Activated naive CD4-positive, alpha-beta T cell treated with anti-CD3 and anti-CD28 coated beads, Interleukin-2, amount 50 U/mL, for 24 hours (primary cell): ENCODE measurements around the gene MYO5C.
"Not testable (repeated sequence)": the region's sequence is repeated elsewhere in the genome, so short reads cannot be mapped to it uniquely, and the experiment has no call there.

ENCODE experiments used
- H3K27ac Mint-ChIP-seq: one replicate; pipeline ENCODE4 v1.8.0; 2021; ENCODE audit warnings: mild to moderate bottlenecking, mixed read lengths
- H3K27me3 Mint-ChIP-seq: one replicate; pipeline ENCODE4 v1.8.0; 2021; ENCODE audit warnings: mixed read lengths
- H3K36me3 Mint-ChIP-seq: one replicate; pipeline ENCODE4 v1.8.0; 2021; ENCODE audit warnings: mixed read lengths
- H3K4me1 Mint-ChIP-seq: one replicate; pipeline ENCODE4 v1.8.0; 2021; ENCODE audit warnings: mixed read lengths
- H3K4me3 Mint-ChIP-seq: one replicate; pipeline ENCODE4 v1.8.0; 2021; ENCODE audit warnings: mild to moderate bottlenecking, mixed read lengths
- H3K9me3 Mint-ChIP-seq: one replicate; pipeline ENCODE4 v1.8.0; 2021; ENCODE audit warnings: mixed read lengths

MYO5C gene

GRCh38 chr15:52165494-52166131 lies 130.0 kb downstream of the MYO5C start:
- not testable (repeated sequence) for H3K4me3 Mint-ChIP-seq, H3K9me3 Mint-ChIP-seq, H3K36me3 Mint-ChIP-seq, H3K27me3 Mint-ChIP-seq
- Mint-ChIP-seq H3K4me1 (peaks cover 52% of the 10 kb centered on the region), H3K27ac (peak overlapping the region; percentile 85)

- no peaks in the 10 kb centered on the region for H3K9me3 Mint-ChIP-seq
These were observed 130.9 kb downstream of the MYO5C start for GRCh38 chr15:52164631-52165265.

GRCh38 chr15:52163321-52164190 lies 132.0 kb downstream of the MYO5C start:
- Mint-ChIP-seq H3K27ac (no peak overlapping the region), H3K4me3 (no peak overlapping the region), H3K9me3 (no peaks in the 10 kb centered on the region), H3K36me3 (peaks cover 14% of the 10 kb centered on the region), H3K27me3 (no peaks in the 10 kb centered on the region), H3K4me1 (peaks cover 39% of the 10 kb centered on the region)

More at GRCh38 chr15:52164631-52165265, 130.9 kb downstream of the MYO5C start:
- Mint-ChIP-seq H3K4me3 (no peak overlapping the region), H3K27me3 (no peaks in the 10 kb centered on the region), H3K4me1 (peaks cover 45% of the 10 kb centered on the region), H3K36me3 (peaks cover 9% of the 10 kb centered on the region), H3K27ac (peak overlapping the region; percentile 85)

- H3K27ac Mint-ChIP-seq, result no peak overlapping the region
- H3K36me3 Mint-ChIP-seq, result peaks cover 14% of the 10 kb centered on the region
- no peaks in the 10 kb centered on the region for H3K9me3 Mint-ChIP-seq
- H3K27me3 Mint-ChIP-seq, result no peaks in the 10 kb centered on the region
- H3K4me3 Mint-ChIP-seq, result no peak overlapping the region
- peaks cover 32% of the 10 kb centered on the region for H3K4me1 Mint-ChIP-seq
These were observed 132.7 kb downstream of the MYO5C start for GRCh38 chr15:52162876-52163275.

GRCh38 chr15:52162260-52162659 lies 133.3 kb downstream of the MYO5C start:
- H3K36me3 Mint-ChIP-seq, result peaks cover 14% of the 10 kb centered on the region
- no peak overlapping the region for H3K27ac Mint-ChIP-seq
- H3K4me3 Mint-ChIP-seq, result no peak overlapping the region
- H3K4me1 Mint-ChIP-seq, result peaks cover 28% of the 10 kb centered on the region
- no peaks in the 10 kb centered on the region for H3K27me3 Mint-ChIP-seq
- H3K9me3 Mint-ChIP-seq, result no peaks in the 10 kb centered on the region

- no peaks in the 10 kb centered on the region for H3K9me3 Mint-ChIP-seq
- H3K36me3 Mint-ChIP-seq, result peaks cover 14% of the 10 kb centered on the region
- H3K4me1 Mint-ChIP-seq, result peaks cover 21% of the 10 kb centered on the region
- no peak overlapping the region for H3K27ac Mint-ChIP-seq
- no peak overlapping the region for H3K4me3 Mint-ChIP-seq
- H3K27me3 Mint-ChIP-seq, result no peaks in the 10 kb centered on the region
These were observed 134.1 kb downstream of the MYO5C start for GRCh38 chr15:52161406-52161966.

- H3K9me3 Mint-ChIP-seq, result no peaks in the 10 kb centered on the region
- no peak overlapping the region for H3K4me3 Mint-ChIP-seq
- no peak overlapping the region for H3K27ac Mint-ChIP-seq
- H3K36me3 Mint-ChIP-seq, result peaks cover 14% of the 10 kb centered on the region
- H3K27me3 Mint-ChIP-seq, result no peaks in the 10 kb centered on the region
- peaks cover 2% of the 10 kb centered on the region for H3K4me1 Mint-ChIP-seq
These were observed 136.0 kb downstream of the MYO5C start for GRCh38 chr15:52159645-52160044.

GRCh38 chr15:52158084-52158765 lies 137.4 kb downstream of the MYO5C start:
- Mint-ChIP-seq H3K27me3 (no peaks in the 10 kb centered on the region), H3K4me1 (no peaks in the 10 kb centered on the region), H3K27ac (no peak overlapping the region), H3K4me3 (no peak overlapping the region), H3K36me3 (peaks cover 15% of the 10 kb centered on the region), H3K9me3 (no peaks in the 10 kb centered on the region)

- no peaks in the 10 kb centered on the region for H3K27me3 Mint-ChIP-seq
- H3K27ac Mint-ChIP-seq, result no peak overlapping the region
- H3K4me3 Mint-ChIP-seq, result no peak overlapping the region
- no peaks in the 10 kb centered on the region for H3K9me3 Mint-ChIP-seq
- no peaks in the 10 kb centered on the region for H3K4me1 Mint-ChIP-seq
- peaks cover 10% of the 10 kb centered on the region for H3K36me3 Mint-ChIP-seq
These were observed 139.7 kb downstream of the MYO5C start for GRCh38 chr15:52155878-52156277.

GRCh38 chr15:52154896-52155865 lies 140.4 kb downstream of the MYO5C start:
- Mint-ChIP-seq H3K36me3 (peaks cover 13% of the 10 kb centered on the region), H3K27ac (no peak overlapping the region), H3K9me3 (no peaks in the 10 kb centered on the region), H3K4me1 (no peaks in the 10 kb centered on the region), H3K27me3 (no peaks in the 10 kb centered on the region), H3K4me3 (no peak overlapping the region)

GRCh38 chr15:52153900-52154895 lies 141.4 kb downstream of the MYO5C start:
- Mint-ChIP-seq H3K27me3 (no peaks in the 10 kb centered on the region), H3K27ac (no peak overlapping the region), H3K9me3 (no peaks in the 10 kb centered on the region), H3K4me1 (no peaks in the 10 kb centered on the region), H3K4me3 (no peak overlapping the region), H3K36me3 (peaks cover 12% of the 10 kb centered on the region)

- Mint-ChIP-seq H3K27me3 (no peaks in the 10 kb centered on the region), H3K4me1 (no peaks in the 10 kb centered on the region), H3K4me3 (no peak overlapping the region), H3K9me3 (no peaks in the 10 kb centered on the region), H3K36me3 (peaks cover 16% of the 10 kb centered on the region), H3K27ac (no peak overlapping the region)
These were observed 144.3 kb downstream of the MYO5C start for GRCh38 chr15:52151353-52151752.

GRCh38 chr15:52150871-52151270 lies 144.7 kb downstream of the MYO5C start:
- H3K4me1 Mint-ChIP-seq, result no peaks in the 10 kb centered on the region
- no peak overlapping the region for H3K27ac Mint-ChIP-seq
- no peaks in the 10 kb centered on the region for H3K27me3 Mint-ChIP-seq
- H3K4me3 Mint-ChIP-seq, result no peak overlapping the region
- peaks cover 16% of the 10 kb centered on the region for H3K36me3 Mint-ChIP-seq
- no peaks in the 10 kb centered on the region for H3K9me3 Mint-ChIP-seq
